GM19023 (cell line): ENCODE data around the gene C6orf62.
"Not testable (repeated sequence)": the region's sequence is repeated elsewhere in the genome, so short reads cannot be mapped to it uniquely, and the experiment has no call there.

Experiments used
- ATAC-seq: cut with Tn5 transposase; IDR thresholded peaks from one replicate; pipeline ENCODE4 v1.9.1; 2021; ENCODE audit warnings: mild to moderate bottlenecking, moderate library complexity; ENCODE audit not compliant: unreplicated experiment

C6orf62 gene

GRCh38 chr6:24743265-24743943, 24.4 kb upstream of the C6orf62 start:
- ATAC-seq = peak; percentile 87

- no peak for ATAC-seq
Measured at GRCh38 chr6:24742216-24742738, 23.3 kb upstream of the C6orf62 start.

DNA sequence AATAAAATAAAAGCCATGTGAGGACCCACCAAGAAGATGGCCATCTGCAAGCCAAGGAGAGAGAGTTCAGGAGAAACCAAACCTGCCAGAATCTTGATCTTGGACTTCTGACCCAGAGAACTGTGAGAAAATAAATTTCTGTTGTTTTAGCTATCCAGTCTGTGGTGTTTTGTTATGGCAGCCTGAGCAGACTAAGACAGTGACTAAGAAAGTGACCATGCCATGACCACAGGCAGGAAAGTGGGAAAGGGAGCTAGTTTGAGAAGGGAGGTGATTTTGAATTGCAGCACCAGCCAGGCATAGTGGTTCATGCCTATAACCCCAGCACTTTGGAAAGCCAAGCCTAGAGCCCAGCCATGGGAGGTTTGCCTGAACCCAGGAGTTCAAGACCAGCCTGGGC, 21.9 kb upstream of the C6orf62 start:
- ATAC-seq = no peak

GRCh38 chr6:24738741-24739140, 19.8 kb upstream of the C6orf62 start:
- ATAC-seq = no peak

- ATAC-seq = not testable (repeated sequence)
Measured at GRCh38 chr6:24734710-24735109, 15.8 kb upstream of the C6orf62 start.

DNA sequence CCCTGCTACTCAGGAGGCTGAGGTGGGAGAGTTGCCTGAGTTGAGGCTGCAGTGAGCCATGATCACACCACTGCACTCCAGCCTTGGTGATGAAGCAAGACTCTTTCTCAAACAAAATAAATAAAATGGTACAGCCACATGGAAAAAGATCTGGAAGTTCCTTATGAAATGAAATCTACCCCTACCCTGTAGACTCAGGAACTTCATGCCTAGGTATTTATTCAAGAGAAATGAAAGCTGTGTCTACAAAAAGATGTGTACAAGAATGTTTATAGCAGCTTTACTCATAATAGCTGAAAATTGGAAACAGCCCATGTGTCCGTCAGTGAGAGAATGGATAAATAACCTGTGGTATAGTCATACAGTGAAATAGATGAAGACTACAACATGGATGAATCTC, 15.2 kb upstream of the C6orf62 start:
- no peak for ATAC-seq

GRCh38 chr6:24731456-24732134, 12.6 kb upstream of the C6orf62 start:
- not testable (repeated sequence) for ATAC-seq

GRCh38 chr6:24730653-24731052, 11.7 kb upstream of the C6orf62 start:
- not testable (repeated sequence) for ATAC-seq

DNA sequence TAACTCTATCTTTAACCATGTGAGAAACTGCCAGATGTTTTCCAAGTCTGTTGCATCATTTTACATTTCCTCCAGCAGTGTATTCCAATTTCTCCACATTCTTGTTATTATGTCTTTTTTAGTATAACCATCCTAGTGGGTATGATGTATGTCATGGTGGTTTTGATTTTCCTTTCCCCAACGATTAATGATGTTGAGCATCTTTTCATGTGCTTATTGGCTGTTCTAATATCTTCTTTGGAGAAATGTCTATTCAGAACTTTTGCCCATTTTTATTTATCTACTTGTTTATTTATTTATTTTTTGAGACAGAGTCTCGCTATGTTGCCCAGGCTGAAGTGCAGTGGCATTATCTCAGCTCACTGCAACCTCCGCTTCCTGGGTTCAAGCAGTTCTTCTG, 4.3 kb upstream of the C6orf62 start:
- no peak for ATAC-seq

- ATAC-seq = peak; percentile 50
Measured at GRCh38 chr6:24721461-24722215, 2.7 kb upstream of the C6orf62 start.

DNA sequence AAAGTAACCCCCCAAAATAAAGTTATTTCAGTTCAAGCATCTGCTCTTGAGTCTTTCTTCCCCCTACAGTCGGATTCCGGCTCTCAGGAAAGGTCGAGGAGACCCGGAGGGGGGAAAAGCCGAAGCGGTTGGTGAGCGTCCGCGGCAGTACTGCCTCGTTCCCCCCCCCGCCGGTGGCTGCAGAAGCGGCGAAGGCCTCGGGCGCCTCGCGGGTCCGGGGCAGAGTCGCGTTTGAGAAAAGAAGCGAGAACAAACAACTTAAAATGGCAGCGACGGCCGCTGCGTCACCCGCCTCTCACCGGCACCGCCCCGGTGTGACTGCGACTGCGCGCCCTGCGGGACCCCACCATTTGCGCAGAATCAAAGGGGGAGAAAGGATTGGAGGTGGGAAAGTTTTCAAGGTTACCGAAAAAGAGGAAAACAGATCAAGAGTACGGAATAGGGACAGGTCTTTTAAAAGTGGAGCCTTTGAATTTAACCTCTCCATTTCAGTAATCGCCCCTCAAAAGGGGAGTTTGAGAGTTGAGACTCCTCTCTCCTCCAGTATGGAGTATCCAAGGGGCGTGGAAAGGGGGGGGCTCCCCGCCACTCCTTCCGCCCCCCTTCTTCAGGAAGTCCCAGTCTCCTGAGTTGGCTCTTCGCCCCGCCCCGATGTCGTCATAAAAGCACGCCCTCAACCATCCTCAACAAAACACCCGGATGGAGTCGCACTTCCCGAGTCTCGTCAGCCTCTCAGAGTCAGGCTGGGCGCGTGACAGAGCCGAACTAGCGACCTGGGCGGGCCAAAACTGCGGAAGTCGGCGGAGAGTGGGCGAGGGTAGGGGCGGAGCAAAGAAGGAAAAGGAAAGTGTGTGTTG, 1.9 kb upstream of the C6orf62 start:
- ATAC-seq = peak; percentile 87

DNA sequence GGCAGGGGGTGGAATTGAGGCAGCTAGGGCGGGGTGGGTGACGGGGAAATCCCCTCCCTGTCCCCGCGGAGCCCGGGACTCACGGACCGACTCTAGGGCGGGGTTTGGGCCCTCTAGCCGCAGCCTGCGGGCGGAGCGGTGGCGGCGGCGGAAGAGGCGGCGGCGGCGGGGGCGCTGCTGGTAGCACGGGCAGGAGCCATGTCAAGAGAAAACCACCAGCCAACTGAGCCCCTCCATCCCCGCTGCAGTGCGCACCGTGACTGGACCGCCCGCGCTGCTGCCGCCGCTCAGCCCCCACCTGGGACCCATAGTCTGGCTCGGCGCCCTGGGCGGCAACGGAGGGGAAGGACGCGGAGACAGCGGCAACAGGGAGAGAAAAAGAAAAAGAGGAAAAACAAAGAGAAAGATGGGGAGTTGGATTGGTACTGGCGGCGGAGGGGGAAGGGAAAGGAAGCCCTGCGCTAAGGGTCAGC, 1.2 kb upstream of the C6orf62 start:
- peak; percentile 11 for ATAC-seq

DNA sequence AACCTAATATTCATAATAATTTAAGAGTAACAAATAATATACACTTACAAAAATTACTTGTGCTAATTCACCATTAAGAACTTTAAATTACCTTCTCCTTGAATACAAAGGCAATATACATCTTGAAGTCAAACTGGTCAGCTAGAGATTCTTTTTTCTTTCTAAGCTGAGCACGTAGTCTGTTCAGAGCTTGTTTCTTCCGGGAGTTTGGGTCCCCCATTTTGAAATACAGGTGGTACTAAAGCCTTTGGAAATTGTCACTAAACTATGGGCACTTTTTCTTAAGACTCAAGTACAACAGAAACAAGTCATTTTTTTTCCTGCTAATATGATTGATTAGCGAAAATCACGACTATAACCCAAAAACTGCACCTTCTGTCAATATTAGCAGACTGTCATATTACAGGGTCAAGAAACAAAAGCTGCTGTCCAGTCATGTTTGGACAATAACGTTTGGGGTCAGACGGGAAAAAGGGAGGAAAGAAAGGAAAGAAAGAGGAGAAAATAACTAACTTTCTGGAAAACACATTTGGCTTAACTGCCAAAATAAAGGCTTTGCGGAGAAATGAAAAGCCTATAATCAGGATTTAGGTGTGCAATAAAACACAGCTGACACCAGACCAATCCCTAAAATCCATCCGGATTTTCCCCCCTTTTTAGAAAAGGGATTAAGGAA, 367 bp downstream of the C6orf62 start:
- no peak for ATAC-seq

DNA sequence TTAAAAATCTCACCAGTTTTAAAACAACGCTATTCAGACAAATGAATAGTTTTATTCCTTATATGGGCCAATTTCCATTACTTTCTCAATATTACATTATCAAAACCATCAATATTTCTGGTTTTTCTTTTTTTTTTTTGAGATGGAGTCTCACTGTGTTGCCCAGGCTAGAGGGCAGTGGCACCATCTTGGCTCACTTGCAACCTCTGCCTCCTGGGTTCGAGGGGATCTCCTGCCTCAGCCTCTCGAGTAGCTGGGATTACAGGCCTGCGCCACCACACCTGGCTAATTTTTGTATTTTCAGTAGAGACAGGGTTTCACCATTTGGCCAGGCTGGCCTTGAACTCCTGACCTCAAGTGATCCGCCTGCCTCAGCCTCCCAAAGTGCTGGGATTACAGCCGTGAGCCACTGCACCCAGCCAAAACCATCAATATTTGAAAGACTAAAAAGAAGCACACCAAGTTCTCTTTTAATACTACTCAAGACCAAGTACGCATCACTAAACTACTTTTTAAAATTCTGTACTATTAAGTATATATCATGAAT, 2.3 kb downstream of the C6orf62 start:
- not testable (repeated sequence) for ATAC-seq

DNA sequence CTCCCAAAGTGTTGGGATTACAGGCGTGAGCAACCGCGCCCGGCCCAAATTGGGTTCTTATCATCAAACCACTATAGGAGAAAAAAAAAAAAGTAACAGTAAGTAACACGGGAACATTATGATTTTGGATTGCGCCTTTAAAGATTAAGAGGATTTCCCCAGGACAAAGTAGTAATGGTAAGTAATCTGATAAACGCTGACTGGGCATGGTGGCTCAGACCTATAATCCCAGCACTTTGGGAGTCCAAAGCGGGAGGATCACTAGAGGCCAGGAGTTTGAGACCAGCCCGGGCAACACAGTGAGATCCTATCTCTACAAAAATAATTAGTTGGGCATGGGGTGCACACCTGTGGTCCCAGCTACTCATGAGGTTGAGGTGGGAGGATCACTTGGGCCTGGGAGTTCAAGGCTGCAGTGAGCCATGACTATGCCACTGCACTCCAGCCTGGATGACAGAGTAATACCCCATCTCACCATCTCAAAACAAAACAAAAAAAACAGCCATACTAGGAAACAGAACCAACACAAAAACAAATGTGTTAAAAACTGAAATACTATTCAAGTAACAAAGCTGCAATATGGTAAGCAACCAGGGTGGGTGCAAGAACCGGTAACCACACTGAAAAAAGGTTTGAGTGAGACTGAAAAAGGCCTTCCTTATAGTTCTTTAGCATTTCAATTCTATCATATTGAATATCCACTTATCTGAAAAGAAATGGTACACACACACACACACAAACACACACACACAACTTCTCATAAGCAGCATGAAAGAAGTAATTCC, 8.2 kb downstream of the C6orf62 start:
- ATAC-seq = no peak

GRCh38 chr6:24709014-24709711, 9.8 kb downstream of the C6orf62 start:
- ATAC-seq = no peak

DNA sequence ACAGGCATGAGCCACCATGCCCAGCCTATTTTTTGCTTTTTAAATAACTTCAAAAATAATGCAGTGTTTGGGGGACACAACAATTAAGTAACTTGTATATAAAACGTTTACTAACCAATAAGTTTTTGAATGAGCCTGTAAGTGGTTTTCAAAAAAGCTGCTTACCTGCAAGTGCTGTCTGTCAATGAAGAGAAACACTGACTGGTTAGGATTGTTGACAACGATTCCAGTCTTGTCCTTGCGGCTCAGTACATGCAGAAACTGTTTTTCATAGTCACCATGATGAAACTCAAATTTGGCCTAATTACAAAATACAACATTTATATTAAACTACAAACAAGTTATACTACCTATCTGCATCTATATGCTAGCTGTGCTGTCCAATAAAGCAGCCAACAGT, 10.3 kb downstream of the C6orf62 start:
- ATAC-seq = no peak

DNA sequence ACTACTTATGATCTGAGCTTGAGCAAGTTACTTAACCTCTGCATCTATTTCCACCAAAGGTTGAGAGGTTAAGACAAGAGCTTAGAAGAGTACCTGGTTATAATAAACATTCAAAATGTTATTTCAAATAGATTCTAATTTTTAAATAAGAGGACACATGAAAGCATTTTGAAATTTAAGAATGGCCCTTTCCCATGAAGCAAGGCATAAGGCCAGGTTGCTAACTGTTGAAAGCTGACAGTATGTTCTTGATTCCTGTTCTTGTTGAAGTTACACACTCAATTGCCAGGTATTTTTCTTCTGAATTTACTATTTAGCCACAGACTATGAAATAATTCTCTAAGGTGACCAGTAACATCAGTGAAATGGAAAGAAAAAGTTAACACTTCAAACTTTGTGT, 14.5 kb downstream of the C6orf62 start:
- ATAC-seq = no peak
